Parathyroid adenoma (tissue), 2 donors: ENCODE results near the gene TFEB.

Source experiments
- H2AFZ ChIP-seq: fragments of 300-600 bp; sonication (generic); one replicate; pipeline ENCODE4 v1.7.0; 2017; ENCODE audit warnings: antibody characterized with exemption, mild to moderate bottlenecking
- H3K27ac ChIP-seq: fragments of 300-600 bp; sonication (generic); one replicate; pipeline ENCODE4 v1.7.0; 2017
- H3K27me3 ChIP-seq: fragments of 300-600 bp; sonication (generic); one replicate; pipeline ENCODE4 v1.7.0; 2017; ENCODE audit warnings: low read length; ENCODE audit not compliant: control insufficient read depth, insufficient read depth
- H3K36me3 ChIP-seq: fragments of 300-600 bp; sonication (generic); one replicate; pipeline ENCODE4 v1.7.0; 2017; ENCODE audit warnings: low read length; ENCODE audit not compliant: control insufficient read depth, insufficient read depth
- H3K4me1 ChIP-seq: fragments of 300-600 bp; sonication (generic); one replicate; pipeline ENCODE4 v1.7.0; 2017; ENCODE audit warnings: control low read depth
- H3K4me2 ChIP-seq: fragments of 300-600 bp; sonication (generic); one replicate; pipeline ENCODE4 v1.7.0; 2017; ENCODE audit warnings: low read length
- H3K4me3 ChIP-seq: fragments of 300-600 bp; sonication (generic); one replicate; pipeline ENCODE4 v1.7.0; 2017; ENCODE audit warnings: low read depth, low read length
- H3K79me2 ChIP-seq: fragments of 300-600 bp; sonication (generic); one replicate; pipeline ENCODE4 v1.7.0; 2017; ENCODE audit warnings: control low read depth
- H3K9ac ChIP-seq: fragments of 300-600 bp; sonication (generic); one replicate; pipeline ENCODE4 v1.7.0; 2017; ENCODE audit warnings: mild to moderate bottlenecking
- H3K9me3 ChIP-seq: fragments of 300-600 bp; sonication (generic); one replicate; pipeline ENCODE4 v1.7.0; 2017; ENCODE audit warnings: low read length; ENCODE audit not compliant: control insufficient read depth
- CTCF ChIP-seq: fragments of 300-600 bp; sonication (generic); IDR thresholded peaks from one replicate; pipeline ENCODE4 v1.7.0; 2017; ENCODE audit warnings: antibody characterized with exemption, mild to moderate bottlenecking
- donor health status: primary hyperparathyroidism.

Gene TFEB

DNA sequence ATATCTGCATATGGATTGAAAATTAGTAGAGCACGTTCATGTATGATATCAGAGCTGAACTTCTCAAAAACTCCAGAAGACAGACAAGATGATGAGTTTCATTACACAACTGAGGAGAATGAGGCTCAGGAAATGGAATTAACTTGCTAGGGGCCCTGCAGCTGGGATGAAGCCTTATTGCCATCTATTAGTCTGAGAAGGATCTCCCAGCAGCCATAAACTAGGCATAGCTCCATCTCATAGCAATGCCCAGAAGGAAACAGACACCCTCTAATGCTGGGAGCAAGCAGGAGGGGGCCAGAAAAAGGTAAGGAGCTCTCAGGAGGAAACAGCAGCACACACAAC lies 18.0 kb downstream of the TFEB start:
- H3K27ac ChIP-seq, result no peak overlapping the region
- TF ChIP-seq CTCF, result no peak
- H2AFZ ChIP-seq, result no peak overlapping the region
- H3K4me2 ChIP-seq, result no peak overlapping the region
- no peaks in the 10 kb centered on the region for H3K36me3 ChIP-seq
- no peaks in the 10 kb centered on the region for H3K27me3 ChIP-seq
- H3K9me3 ChIP-seq, result no peaks in the 10 kb centered on the region
- peaks cover 46% of the 10 kb centered on the region for H3K79me2 ChIP-seq
- H3K4me3 ChIP-seq, result no peak overlapping the region
- H3K4me1 ChIP-seq, result peaks cover 36% of the 10 kb centered on the region
- no peak overlapping the region for H3K9ac ChIP-seq

DNA sequence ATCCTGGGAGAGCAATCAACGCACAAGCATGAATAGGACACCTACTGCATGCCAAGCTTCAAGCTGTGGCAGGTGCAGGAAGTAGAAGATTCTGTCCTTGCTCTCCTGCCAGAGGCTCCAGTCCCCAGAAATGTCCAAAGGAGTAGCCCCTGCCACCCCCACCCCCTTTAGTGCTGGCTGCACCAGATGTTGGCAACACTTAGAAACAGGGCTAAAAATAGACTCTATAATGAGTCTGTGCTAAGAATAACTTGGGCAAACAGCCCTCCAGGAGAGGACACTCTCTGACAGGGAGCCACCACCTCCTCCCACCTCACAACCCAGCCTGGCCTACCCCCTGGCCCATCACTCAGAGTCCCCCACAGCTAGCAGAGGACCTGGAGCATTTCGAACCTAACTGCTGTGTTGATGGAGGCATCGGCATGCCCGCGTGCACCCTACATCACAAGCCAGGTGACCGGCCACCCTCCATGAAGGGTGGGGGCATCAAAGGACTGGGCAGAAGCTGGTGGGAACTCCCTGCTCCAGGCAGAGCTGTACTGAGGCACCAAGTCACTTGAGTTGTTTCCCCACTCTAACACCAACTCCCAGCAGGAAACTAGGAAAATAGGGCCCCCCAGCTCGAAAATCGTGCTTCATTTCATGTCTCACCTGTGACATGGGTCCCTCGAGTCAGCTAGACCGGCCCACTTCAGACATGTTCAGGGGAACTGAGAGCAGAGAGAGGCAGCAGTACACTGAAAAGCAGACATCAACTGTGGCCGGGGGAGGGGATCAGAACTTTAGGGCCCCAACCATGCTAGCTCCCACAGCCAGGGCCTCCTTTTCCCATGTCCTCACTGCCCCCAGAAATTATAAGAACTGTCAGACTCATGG lies 18.7 kb downstream of the TFEB start:
- Histone ChIP-seq H3K27ac (no peak overlapping the region), H3K4me3 (no peak overlapping the region), H2AFZ (no peak overlapping the region), H3K4me1 (peaks cover 42% of the 10 kb centered on the region), H3K27me3 (no peaks in the 10 kb centered on the region), H3K36me3 (no peaks in the 10 kb centered on the region), H3K79me2 (peaks cover 46% of the 10 kb centered on the region), H3K4me2 (peak overlapping the region; percentile 34), H3K9me3 (no peaks in the 10 kb centered on the region), H3K9ac (no peak overlapping the region)
- TF ChIP-seq CTCF, result no peak

GRCh38 chr6:41715795-41716515 lies 19.5 kb downstream of the TFEB start:
- Histone ChIP-seq H3K9ac (no peak overlapping the region), H3K4me1 (peaks cover 47% of the 10 kb centered on the region), H3K27ac (no peak overlapping the region)

DNA sequence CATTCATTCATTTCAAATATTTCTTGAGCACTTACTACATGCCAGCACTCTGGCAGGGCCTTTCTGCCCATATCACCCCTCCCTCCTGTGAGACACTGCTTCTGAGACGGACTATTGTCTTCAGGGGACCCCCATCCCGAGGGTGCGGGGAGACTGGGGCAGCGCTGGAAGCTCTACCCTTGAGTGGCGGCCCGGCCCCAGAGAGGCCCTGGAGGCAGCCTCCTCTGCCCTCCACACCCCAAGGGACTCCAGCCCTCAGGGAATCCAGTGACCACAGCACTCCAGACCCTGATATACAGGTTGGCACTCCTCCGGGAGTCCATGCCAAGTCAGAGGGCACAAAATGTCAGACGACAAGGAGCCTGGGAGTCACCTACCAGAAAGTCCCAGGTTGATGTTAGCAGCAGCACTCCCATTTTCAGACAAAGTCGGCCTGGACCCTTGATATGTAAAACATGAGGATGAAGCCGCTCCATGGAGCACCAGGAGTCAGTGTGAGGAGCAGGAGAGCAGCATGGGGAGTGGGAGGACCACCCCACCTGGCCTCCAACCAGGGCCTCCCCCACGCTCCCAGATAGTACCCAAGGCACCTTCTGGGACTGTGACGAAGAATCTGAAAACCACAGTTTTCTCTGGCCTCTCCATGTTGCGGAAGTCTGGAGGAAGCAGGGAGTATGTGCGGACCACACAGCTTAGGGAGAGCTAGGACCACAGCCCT lies 20.7 kb downstream of the TFEB start:
- Histone ChIP-seq H2AFZ (no peak overlapping the region), H3K4me3 (no peak overlapping the region), H3K9ac (no peak overlapping the region), H3K4me1 (peaks cover 47% of the 10 kb centered on the region), H3K79me2 (peaks cover 40% of the 10 kb centered on the region), H3K27ac (no peak overlapping the region), H3K36me3 (no peaks in the 10 kb centered on the region), H3K27me3 (no peaks in the 10 kb centered on the region), H3K9me3 (no peaks in the 10 kb centered on the region), H3K4me2 (no peak overlapping the region)
- no peak for TF ChIP-seq CTCF

More at GRCh38 chr6:41715795-41716515, 19.5 kb downstream of the TFEB start:
- Histone ChIP-seq H3K4me2 (no peak overlapping the region), H2AFZ (no peak overlapping the region), H3K4me3 (no peak overlapping the region), H3K79me2 (peaks cover 48% of the 10 kb centered on the region), H3K36me3 (no peaks in the 10 kb centered on the region), H3K27me3 (no peaks in the 10 kb centered on the region), H3K9me3 (no peaks in the 10 kb centered on the region)
- TF ChIP-seq CTCF, result no peak
